PC-3 (cell line): ENCODE results near the gene CCDC7. TPM values are rescaled to one million over a fixed set of nuclear protein-coding genes. Genes with fewer than 3 reads are reported as not detected.

Experiments used
- ATAC-seq: fragments of 200-7000 bp; cut with Tn5 transposase; 2 replicates; pipeline ENCODE4 v1.9.1; 2020; ENCODE audit warnings: mild to moderate bottlenecking, moderate library complexity
- BruUV-seq: library from RNA; stranded (reverse); fragments of 400-500 nt; replicated peaks from 2 replicates; lab custom pipeline; 2021; lab: Mats Ljungman, UMichigan
- CTCF ChIA-PET: fragments of 300-600 bp; sonication (Branson Sonifier 250); formaldehyde crosslinking; loops from one replicate; lab custom pipeline; 2022; ENCODE audit warnings: antibody characterized with exemption; lab: Charles Lee
- POLR2A ChIA-PET: fragments of 300-600 bp; sonication (Branson Sonifier 250); formaldehyde crosslinking; loops from one replicate; lab custom pipeline; 2022; ENCODE audit warnings: antibody characterized with exemption; ENCODE audit not compliant: unreplicated experiment; lab: Charles Lee
- DNase-seq: peaks from one replicate; pipeline ENCODE4 v3.0.0-alpha.2; 2015
- H2AFZ ChIP-seq: fragments of 300-600 bp; sonication (generic); 2 replicates; pipeline ENCODE4 v1.6.0; 2016; ENCODE audit warnings: antibody characterized with exemption, low read length
- H3F3A ChIP-seq: fragments of 300-600 bp; sonication (generic); one replicate; pipeline ENCODE4 v1.6.0; 2017; ENCODE audit warnings: antibody characterized with exemption, low read length, control low read depth, mild to moderate bottlenecking; ENCODE audit not compliant: unreplicated experiment
- H3K27ac ChIP-seq: fragments of 300-600 bp; sonication (generic); 2 replicates; pipeline ENCODE4 v1.5.1; 2016; ENCODE audit warnings: mild to moderate bottlenecking, low read length
- H3K27me3 ChIP-seq: fragments of 300-600 bp; sonication (generic); 2 replicates; pipeline ENCODE4 v1.6.1; 2016; ENCODE audit warnings: low read length, mixed read lengths
- H3K36me3 ChIP-seq: fragments of 300-600 bp; sonication (generic); 2 replicates; pipeline ENCODE4 v1.6.1; 2016; ENCODE audit warnings: low read depth, mixed run types, low read length, mixed read lengths
- H3K4me1 ChIP-seq: fragments of 300-600 bp; sonication (generic); 2 replicates; pipeline ENCODE4 v1.5.1; 2016; ENCODE audit warnings: low read length; ENCODE audit not compliant: insufficient read depth
- H3K4me2 ChIP-seq: fragments of 300-600 bp; sonication (generic); 2 replicates; pipeline ENCODE4 v1.6.0; 2016; ENCODE audit warnings: low read length
- H3K4me3 ChIP-seq: fragments of 300-600 bp; sonication (generic); 2 replicates; pipeline ENCODE4 v1.5.1; 2016; ENCODE audit warnings: mild to moderate bottlenecking, low read length, mixed read lengths
- H3K79me2 ChIP-seq: fragments of 300-600 bp; sonication (generic); 2 replicates; pipeline ENCODE4 v1.6.1; 2017; ENCODE audit warnings: low read length, mixed read lengths
- H3K9ac ChIP-seq: fragments of 300-600 bp; sonication (generic); 2 replicates; pipeline ENCODE4 v1.6.0; 2016; ENCODE audit warnings: mild to moderate bottlenecking, low read length
- H3K9me2 ChIP-seq: fragments of 300-600 bp; sonication (generic); replicated peaks from 2 replicates; pipeline ENCODE4 v1.6.1; 2016; ENCODE audit warnings: mixed run types, low read length, mixed read lengths
- H3K9me3 ChIP-seq: fragments of 300-600 bp; sonication (generic); 2 replicates; pipeline ENCODE4 v1.6.1; 2016; ENCODE audit warnings: low read length, mixed read lengths
- H4K20me1 ChIP-seq: fragments of 300-600 bp; sonication (generic); 2 replicates; pipeline ENCODE4 v1.6.1; 2016; ENCODE audit warnings: low read length, mixed read lengths
- EZH2 ChIP-seq: fragments of 300-600 bp; sonication (generic); IDR thresholded peaks from one replicate; pipeline ENCODE4 v1.6.1; 2017; ENCODE audit warnings: antibody characterized with exemption, mild to moderate bottlenecking, low read length; ENCODE audit not compliant: unreplicated experiment
- EZH2phosphoT487 ChIP-seq: fragments of 300-600 bp; sonication (generic); IDR thresholded peaks from 2 replicates; pipeline ENCODE4 v1.6.1; 2018; ENCODE audit warnings: mild to moderate bottlenecking, antibody characterized with exemption, low read length, borderline replicate concordance
- intact Hi-C: fragments of 100-400 bp; cut with micrococcal nuclease; formaldehyde crosslinking; loops from 2 replicates; pipeline ENCODE4 v1.9.0; 2023
- total RNA-seq: library from RNA; depleted of rRNA; stranded (reverse); fragments of >200 nt; gene quantifications from 2 replicates; pipeline ENCODE4 v1.2.3, GENCODE V29; 2014
- TF ChIP-seq, protein P1 (sequence below): fragments of 300-600 bp; sonication (generic); conservative IDR thresholded peaks from 2 replicates; pipeline ENCODE4 v1.5.1; 2017; ENCODE audit warnings: antibody characterized with exemption, low read depth, mild to moderate bottlenecking, low read length

CCDC7 gene
- total RNA-seq, 1 experiment from 2014 or later: 19.1 TPM

DNA sequence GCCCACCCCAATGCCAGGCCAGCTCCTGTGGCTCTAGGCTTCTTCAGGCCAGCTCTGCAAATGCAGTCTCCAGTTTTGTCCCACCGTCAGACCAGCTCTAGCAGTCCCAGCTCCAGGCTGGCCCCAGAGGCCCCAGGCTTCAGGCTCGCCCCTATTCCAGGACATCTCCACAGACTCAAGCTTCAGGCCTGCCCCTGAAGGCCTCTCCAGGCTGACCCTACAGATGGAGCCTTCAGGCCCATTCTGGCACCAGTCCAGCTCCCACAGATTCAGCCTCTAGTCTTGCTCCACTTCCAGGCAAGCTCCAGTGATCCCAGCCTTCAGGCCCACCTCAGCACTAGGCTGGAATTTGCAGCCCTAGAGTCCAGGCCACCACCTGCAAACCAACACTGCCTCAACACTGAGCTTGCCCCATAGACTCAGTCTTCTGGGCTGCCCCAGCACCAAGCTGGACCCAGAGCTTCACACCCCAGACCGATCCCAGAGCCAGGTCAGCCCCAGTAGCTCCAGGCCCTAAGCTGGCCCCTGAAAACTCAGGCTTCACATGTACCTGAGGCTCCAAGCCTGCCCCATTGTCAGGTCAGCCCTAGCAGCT lies 341.8 kb downstream of the CCDC7 start:
- no peaks in the 10 kb centered on the region for H3K4me1 ChIP-seq
- H3K4me3 ChIP-seq: no peak overlapping the region
- no TSS peak for BruUV-seq
- POLR2A ChIA-PET: no interaction called here
- intact Hi-C loops: no loop called here
- no peaks in the 10 kb centered on the region for H3K79me2 ChIP-seq
- CTCF ChIA-PET: interaction anchor here (0.6 kb wide), 1 partner anchor 593 kb away, joined by 3 read pairs; no protein-coding TSS in a partner anchor
- 0 out of 2 replicates have a peak, but pooled peaks cover 6% of the 10 kb centered on the region for H3K9me3 ChIP-seq
- H3F3A ChIP-seq: no peaks in the 10 kb centered on the region
- H4K20me1 ChIP-seq: no peaks in the 10 kb centered on the region
- H3K9ac ChIP-seq: no peak overlapping the region
- H3K27me3 ChIP-seq: no peaks in the 10 kb centered on the region
- no peak overlapping the region for H2AFZ ChIP-seq
- no peaks in the 10 kb centered on the region for H3K36me3 ChIP-seq
- no peak overlapping the region for H3K4me2 ChIP-seq
- H3K9me2 ChIP-seq: no peaks in the 10 kb centered on the region
- no peak for ATAC-seq
- TF ChIP-seq EZH2: no peak
- TF ChIP-seq, protein P1, sequence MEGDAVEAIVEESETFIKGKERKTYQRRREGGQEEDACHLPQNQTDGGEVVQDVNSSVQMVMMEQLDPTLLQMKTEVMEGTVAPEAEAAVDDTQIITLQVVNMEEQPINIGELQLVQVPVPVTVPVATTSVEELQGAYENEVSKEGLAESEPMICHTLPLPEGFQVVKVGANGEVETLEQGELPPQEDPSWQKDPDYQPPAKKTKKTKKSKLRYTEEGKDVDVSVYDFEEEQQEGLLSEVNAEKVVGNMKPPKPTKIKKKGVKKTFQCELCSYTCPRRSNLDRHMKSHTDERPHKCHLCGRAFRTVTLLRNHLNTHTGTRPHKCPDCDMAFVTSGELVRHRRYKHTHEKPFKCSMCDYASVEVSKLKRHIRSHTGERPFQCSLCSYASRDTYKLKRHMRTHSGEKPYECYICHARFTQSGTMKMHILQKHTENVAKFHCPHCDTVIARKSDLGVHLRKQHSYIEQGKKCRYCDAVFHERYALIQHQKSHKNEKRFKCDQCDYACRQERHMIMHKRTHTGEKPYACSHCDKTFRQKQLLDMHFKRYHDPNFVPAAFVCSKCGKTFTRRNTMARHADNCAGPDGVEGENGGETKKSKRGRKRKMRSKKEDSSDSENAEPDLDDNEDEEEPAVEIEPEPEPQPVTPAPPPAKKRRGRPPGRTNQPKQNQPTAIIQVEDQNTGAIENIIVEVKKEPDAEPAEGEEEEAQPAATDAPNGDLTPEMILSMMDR: no peak
- no peak for TF ChIP-seq EZH2phosphoT487
- DNase-seq: no peak
- H3K27ac ChIP-seq: no peak overlapping the region

GRCh38 chr10:32788359-32788758 lies 342.4 kb downstream of the CCDC7 start:
- BruUV-seq: no TSS peak
- ATAC-seq: no peak
- CTCF ChIA-PET: interaction anchor here (0.6 kb wide), 1 partner anchor 593 kb away, joined by 3 read pairs; no protein-coding TSS in a partner anchor

More at GRCh38 chr10:32788359-32788758, 342.4 kb downstream of the CCDC7 start:
- Histone ChIP-seq H3K36me3 (no peaks in the 10 kb centered on the region), H3K9me3 (0 out of 2 replicates have a peak, but pooled peaks cover 6% of the 10 kb centered on the region), H3K27ac (no peak overlapping the region), H3K9me2 (no peaks in the 10 kb centered on the region), H3K4me2 (no peak overlapping the region), H3K27me3 (no peaks in the 10 kb centered on the region), H3K4me3 (no peak overlapping the region), H2AFZ (no peak overlapping the region), H3K9ac (no peak overlapping the region), H3K4me1 (no peaks in the 10 kb centered on the region), H3K79me2 (no peaks in the 10 kb centered on the region), H4K20me1 (no peaks in the 10 kb centered on the region), H3F3A (no peaks in the 10 kb centered on the region)
- POLR2A ChIA-PET: no interaction called here
- DNase-seq: no peak
- no peak for TF ChIP-seq EZH2phosphoT487
- TF ChIP-seq EZH2: no peak
- TF ChIP-seq, protein P1: no peak
- intact Hi-C loops: no loop called here
